HG03457 (cell line): ENCODE data around the gene PRR11.
"Not testable (repeated sequence)": the region's sequence is repeated elsewhere in the genome, so short reads cannot be mapped to it uniquely, and the experiment has no call there.

ENCODE experiments used
- ATAC-seq: cut with Tn5 transposase; IDR thresholded peaks from one replicate; pipeline ENCODE4 v1.9.1; 2021; ENCODE audit warnings: moderate number of reproducible peaks; ENCODE audit not compliant: unreplicated experiment

The PRR11 gene

DNA sequence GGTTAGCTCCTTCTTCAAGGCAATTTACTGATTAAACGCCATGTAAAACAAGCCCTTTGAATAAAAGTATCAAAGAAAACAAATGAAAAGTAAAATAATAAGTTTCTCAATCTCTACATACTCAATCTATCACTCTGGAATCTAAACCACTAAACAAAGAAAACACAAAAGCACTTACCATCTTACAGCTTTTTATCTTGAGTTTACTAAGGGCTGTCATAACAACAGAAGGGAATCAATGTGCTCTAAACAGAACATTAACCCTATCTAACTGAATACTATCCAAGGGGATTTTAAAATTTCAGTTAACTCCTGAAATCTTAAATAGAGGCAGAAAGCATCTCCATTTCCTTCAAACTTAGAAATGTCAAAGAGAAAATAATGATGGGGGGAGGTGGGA lies 4.0 kb upstream of the PRR11 start:
- ATAC-seq: no peak

DNA sequence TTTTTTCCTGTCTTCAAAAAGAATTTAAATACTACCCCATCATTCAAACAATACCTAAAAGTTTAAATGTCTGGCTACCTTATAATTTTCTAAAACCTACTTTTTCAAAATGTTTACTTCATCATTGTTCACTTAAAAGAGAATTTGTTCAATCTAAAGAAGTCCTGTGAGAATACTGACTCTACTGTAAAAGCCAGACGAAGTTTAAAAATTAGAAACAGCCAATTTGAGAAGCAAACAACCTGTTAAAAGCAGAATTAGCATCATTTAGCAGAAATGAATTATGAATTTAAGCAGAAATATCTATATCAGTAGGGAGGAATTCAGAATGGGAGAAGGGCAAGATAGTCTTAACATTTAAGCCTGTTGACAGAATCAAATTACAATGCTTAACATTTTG lies 2.6 kb upstream of the PRR11 start:
- ATAC-seq: no peak

DNA sequence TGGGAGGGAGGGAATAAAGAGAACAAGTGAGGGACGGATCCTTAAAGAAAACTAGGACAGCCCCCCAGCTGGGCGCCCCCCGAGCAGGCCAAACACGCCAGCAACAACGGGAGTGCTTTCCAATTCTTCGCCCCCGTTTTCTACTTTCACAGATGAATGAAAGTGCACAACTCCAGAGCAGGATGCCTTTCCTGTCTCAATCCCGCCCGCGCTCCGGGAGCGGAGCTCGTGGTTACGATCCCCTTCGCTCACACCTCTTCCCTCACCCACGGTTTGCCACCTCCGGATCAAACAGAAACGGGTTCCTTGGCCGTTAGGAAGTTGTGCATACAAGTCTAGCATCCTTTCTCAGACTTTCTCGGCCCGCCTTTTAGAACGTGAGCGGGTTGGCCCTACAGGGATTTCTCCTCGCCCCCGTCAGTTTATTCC lies 1.2 kb upstream of the PRR11 start:
- no peak for ATAC-seq

DNA sequence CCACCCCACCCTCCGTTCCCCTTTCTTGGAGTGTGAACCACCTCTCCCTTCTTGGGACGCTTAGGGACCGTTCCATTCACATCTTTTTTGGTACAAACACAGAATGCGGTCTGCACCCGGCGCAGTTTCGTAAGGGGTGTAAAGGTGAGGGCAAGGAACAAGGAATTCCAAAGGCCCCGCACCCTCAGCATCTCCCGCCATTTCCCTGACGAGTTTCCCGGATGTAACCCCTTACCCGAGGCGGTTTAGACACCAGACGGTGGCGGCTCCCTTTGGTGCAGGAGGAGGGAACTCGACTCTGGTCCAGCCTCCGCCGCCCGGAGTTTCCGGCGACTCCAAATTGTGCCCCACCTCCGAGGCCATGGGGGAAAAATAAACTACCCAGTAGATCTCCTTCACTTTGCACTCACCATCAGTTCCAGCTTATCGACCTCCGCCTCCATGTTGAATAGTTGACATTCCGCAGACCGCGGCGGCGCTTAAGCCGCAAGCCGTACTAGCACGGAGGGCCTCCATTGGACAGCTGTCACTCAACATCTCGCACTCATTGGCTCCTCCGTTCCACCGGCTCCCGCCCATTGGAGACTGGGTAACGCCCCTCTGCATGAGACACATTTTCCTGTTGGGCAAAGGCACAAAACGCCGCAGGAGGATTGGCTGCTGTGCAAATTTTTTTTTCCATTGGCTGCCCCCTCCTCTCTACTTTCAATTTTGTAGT lies 666 bp upstream of the PRR11 start, which contains the start of gene SKA2:
TSS of gene SKA2 (minus strand) at position 466 of the 718 bp plus-strand sequence. CDS start at position 443, 23 bp downstream.
- peak; percentile 77 for ATAC-seq

DNA sequence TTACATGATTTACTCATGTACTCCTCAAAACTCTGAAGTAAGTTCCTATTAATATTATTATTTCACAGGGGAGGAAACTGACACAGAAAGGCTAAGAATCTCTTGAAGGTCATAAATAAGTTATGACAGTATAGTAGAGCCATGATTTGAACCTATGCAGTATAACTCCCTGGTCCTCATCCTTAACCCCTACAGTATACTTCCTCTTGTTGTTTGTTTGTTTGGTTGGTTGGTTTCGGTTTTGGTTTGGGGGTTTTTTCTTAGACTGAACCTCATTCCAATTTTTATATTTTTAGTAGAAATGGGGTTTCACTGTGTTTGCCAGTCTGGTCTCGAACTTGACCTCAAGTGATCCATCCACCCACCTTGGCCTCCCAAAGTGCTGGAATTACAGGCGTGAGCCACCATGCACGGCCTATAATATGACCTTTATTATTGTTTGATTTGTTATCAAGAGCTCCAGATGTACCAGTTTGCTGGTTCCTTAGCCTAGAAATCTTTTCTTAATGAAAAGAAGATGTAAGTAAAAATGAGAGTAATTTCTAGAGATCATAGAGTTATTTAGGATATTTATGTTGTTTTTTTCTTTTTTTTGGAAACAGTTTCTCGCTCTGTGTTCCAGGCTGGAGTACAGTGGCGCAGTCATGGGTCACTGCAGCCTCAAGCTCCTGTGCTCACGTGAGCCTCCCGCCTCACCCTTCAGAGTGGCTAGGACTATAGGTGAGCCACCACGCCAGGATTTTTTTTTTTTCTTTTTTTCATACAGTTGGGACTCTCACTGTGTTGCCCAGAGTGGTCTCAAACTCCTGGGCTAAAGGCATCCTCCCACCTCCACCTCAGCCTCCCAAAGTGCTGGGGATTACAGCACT lies 4.8 kb downstream of the PRR11 start:
- no peak for ATAC-seq

DNA sequence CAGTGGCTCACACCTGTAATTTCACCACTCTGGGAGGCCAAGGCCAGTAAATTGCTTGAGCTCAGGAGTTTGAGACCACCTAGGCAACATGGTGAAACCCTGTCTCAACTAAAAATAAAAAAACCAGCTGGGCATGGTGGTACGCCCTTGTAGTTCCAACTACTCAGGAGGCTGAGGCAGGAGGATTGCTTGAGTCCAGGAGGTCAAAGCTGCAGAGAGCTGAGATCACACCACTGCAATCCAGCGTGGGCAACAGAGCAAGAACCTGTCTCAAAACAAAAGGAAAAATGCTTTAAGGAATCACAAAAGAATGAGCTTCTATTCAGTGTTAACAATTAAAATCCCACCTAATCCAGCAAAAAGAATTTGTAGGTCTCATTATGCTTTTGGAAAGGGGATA lies 5.9 kb downstream of the PRR11 start:
- ATAC-seq: no peak

DNA sequence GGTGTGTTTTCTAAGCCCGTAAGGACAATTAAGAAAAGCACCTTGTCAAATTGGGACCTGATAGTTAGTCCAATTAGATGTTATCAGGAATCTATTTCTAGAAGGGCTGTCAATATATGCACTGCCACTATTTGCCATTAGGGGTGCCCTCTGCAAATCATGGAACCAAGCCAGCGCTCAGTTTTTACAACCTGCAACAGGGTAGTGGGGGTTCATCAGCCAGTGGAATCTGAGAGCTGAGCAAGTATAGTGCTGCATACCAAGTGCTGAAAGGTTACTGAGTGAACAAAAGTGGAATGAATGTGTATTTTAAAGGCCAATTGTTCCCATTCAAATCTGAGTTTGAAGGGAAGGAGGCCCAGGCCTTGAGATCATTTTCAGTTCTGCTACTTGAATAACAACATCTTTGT lies 10.4 kb downstream of the PRR11 start:
- ATAC-seq: no peak

DNA sequence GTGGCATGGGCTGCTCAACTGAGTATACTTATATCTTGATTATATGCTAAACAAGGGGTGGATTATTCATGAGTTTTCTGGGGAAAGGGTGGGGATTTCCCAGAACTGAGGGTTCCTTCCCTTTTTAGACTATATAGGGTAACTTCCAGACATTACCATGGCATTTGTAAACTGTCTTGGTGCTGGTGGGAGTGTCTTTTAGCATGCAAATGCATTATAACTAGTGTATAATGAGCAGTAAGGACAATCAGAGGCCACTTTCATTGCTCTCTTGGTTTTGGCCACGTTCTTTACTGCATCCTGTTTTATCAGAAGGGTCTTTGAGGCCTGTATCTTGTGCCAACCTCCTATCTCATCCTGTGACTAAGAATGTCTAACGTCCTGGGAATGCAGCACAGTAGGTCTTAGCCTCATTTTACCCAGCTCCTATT lies 12.0 kb downstream of the PRR11 start:
- ATAC-seq: no peak

DNA sequence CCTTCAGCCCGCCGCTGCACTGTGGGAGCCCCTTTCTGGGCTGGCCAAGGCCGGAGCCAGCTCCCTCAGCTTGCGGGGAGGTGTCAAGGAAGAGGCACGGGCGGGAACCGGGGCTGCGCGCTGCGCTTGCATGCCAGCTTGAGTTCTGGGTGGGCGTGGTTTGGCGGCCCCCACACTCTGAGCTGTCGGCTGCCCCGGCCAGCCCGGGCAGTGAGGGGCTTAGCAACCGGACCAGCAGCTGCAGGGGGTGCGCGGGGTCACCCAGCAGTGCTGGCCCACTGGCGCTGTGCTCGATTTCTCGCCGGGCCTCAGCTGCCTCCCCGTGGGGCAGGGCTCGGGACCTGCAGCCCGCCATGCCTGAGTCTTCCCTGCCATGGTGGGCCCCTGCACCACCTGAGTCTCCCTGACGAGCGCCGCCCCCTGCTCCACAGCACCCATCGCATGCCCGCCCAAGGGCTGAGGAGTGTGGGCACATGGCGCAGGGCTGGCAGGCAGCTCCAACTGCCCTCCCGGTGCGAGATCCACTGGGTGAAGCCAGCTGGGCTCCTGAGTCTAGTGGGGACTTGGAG lies 17.0 kb downstream of the PRR11 start:
- ATAC-seq: no peak

DNA sequence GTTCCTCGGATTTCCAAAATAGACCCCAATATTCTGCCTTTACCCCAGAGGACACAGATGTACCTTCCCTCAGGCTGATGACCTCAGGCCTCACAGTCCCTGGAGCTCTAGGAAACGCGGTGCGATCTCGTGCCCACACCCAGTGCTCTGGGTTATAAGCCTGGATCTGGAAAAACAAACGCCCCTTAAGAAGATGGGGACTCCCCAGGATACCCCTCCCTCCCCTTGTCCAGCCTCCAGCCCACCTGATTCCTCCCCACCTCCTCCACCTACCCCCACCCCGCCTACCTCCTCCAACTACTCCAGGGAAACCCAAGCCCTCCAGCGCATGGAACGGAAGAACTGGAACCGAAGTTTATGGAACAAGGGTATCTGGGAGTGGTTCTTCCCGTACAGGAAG lies 19.1 kb downstream of the PRR11 start:
- ATAC-seq: no peak

DNA sequence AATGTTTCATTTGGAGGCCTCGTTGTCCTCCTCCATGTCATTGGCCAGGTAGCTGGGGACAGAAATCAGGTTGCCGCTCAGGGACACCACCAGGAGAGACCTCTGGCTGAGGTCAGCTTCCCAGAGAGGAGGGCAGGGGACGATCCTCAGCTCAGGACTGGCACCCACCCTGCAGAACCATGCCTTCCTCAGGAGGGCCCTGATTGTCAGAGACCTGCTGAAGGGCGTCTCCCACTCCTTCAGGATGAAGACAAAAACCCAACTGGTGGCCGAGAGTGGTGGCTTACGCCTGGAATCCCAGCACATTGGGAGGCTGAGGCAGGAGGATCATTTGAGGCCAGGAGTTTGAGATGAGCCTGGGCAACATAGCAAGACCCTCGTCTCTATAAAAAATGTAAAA lies 19.5 kb downstream of the PRR11 start:
- ATAC-seq: no peak

DNA sequence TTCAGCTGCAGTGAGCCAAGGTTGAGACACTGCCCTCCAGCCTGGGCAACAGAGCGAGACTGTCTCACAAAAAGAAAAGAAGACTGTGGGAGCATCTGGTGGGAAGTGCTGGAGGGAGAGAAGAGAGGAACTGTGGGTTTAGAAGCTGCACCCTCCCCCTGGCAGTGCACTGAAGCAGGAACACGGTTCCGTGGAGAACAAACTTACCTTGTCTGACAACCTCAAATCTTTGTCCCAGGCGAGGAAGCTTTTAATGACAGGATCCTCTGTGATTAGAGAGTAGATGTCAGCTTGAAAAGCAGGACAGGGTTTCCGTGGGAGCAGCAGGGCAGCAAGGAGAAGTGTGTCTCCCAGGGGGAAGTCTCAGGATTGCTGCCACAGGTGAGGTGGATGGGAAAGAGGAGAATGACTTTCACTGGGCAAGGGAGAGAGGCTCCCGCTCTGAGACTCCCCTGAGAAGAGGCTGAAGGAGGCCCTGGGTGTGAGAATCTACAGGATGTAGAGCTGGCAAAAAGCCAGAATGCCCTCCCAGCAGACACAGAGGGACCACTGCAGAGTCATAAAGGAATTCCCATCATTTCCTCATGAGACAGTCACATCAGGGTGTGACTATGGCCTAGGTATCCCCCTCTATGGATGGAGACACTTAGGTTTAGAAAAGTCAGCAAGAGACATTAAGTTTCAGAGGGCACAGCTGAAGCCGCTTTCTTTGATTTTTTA lies 22.9 kb downstream of the PRR11 start:
- no peak for ATAC-seq

DNA sequence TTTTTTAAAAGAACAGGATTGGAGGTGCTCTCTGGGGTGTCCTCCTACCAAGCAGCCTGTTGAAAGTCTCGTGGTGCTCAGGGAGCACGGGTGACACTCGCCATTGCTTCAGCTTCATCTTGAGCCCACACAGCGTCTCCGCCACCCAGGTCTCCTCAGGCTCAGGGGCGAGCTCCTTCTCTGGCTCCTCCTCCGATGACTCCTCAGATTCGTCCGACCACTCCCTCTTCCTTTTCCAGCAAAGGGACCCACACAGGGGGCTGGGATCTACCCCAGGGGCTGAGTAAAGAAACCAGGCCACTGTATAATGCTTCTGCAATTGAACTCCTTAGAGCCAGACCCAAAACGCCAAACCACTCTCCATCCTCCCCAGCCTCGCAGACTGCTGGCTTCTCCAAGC lies 24.1 kb downstream of the PRR11 start:
- not testable (repeated sequence) for ATAC-seq

DNA sequence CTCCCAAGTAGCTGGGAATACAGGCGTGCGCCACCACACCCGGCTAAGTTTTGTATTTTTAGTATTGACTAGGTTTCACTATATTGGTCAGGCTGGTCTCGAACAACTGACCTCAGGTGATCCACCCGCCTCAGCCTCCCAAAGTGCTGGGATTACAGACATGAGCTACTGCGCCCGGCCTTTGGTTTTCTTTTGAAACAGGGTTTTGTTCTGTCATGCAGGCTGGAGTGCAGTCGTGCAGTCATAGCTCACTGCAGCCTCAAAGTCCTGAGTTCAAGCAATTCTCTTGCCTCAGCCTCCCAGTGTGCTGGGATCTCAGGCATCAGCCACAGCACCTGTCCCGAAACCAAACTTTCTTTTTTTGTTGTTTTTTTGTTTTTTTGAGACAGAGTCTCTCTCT lies 25.1 kb downstream of the PRR11 start:
- ATAC-seq: no peak

DNA sequence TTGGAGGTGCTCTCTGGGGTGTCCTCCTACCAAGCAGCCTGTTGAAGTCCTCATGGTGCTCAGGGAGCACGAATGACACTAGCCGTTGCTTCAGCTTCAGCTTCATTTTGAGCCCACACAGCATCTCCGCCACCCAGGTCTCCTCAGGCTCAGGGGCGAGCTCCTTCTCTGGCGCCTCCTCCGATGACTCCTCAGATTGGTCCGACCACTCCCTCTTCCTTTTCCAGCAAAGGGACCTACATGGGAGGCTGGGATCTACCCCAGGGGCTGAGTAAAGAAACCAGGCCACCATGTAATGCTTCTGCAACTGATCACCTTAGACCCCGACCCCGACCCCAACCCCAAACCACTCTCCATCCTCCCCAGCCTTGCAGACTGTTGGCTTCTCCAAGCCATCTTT lies 25.9 kb downstream of the PRR11 start:
- no peak for ATAC-seq

DNA sequence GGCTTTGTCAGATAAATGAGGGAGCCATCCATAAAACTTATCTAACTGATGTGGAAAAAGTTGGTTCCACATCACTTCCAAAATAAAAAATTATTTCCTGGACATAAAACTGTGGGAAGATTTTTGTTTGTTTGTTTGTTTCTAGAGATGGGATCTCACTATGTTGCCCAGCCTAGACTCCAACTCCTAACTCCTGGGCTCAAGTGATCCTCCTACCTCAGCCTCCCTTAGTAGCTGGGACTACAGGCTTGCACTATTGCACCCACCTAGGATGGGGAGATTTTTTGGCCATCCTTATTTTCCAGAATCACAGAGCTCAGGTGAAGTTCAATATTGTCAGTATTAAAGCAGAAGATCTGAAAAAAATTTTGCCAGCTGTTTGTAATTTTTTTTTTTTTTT lies 30.5 kb downstream of the PRR11 start:
- ATAC-seq: no peak

DNA sequence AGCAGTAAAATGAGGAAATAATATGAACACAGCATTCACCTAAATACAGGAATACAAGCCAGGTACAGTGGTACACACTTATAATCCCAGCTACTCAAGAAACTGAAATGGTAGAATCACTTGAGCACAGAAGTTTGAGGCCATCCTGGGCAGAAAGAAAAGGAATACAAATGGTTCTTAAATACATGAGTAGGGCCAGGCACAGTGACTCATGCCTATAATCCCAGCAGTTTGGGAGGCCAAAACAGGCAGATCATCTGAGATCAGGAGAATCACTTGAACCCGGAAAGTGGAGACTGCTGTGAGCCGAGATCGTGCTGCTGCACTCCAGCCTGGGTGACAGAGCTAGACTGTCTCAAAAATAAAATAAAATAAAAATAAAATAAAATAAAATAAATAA lies 31.3 kb downstream of the PRR11 start:
- no peak for ATAC-seq

DNA sequence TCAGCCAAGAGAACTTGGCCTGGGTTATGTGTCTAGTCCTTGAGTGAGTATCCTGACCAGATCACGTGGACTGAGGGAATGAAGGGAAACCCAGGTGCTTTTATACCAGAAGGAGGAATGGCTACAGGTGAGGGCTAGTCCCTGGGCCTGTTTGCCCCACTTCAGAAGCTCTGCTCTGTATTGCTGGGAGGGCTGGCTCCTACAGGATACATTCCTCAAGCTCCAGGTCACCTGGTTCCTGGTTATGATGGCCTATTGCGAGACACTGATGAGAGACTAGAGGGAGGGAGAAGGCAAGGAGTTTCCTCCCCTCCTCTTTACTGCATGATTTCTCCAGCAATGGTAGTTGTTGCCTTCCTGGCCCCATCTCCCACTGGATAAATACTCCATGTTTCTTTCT lies 35.3 kb downstream of the PRR11 start:
- ATAC-seq: no peak

DNA sequence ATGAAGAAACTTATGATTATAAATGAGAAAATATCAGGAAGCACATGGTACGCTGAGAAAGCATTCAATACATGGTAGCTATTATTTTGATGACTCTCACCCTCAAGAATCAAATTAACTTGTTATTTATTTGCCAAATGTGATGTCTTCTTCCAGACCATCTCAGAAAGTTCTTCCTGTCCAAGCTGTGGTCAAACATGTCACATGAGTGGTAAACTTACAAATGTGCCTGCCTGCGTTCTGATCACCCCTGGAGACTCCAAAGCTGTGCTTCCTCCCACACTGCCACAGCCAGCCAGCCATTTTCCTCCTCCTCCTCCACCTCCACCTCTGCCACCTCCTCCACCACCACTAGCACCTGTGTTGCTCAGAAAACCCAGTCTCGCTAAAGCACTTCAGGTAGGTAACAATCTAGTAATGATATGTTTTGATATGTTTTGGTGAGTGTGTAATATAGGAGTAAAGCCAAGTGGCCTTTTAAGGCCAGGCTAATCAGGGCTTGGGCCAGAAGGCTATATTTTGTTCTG lies 37.9 kb downstream of the PRR11 start:
- ATAC-seq: no peak

DNA sequence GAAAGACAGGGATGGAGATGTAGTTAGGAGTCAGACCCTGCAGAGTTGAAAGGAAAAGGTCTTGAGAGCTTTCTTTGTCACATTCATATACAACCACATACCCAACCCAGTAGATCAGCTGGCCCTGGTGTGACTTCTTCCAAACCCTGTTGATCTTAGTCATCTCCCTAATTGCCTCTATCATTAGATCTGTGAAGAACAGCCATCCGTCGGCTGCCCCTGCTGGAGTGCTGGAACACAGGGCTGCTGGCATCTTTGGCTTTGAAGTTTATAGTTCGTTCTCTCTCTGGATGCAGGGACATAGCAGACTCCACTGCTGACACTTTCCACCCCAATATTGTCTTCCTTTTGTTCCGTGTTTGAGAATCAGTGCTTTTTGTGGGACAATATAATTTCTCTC lies 43.9 kb downstream of the PRR11 start:
- ATAC-seq: no peak

DNA sequence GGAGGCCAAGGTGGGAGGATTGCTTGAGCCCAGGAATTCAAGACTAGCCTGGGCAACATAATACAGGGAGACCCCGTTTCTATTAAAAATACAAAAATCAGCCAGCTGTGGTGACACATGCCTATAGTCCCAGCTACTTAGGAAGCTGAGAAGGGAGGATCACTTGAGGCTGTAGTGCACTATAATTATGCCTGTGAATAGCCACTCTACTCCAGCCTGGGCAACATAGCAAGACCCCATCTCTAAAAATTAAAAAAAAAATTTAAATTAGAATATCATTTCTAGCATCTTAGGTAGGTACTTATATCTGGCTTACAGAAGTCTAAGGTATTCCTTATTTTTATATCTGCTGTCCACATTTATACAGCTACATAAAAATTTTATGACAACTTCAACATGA lies 46.8 kb downstream of the PRR11 start:
- ATAC-seq: no peak
